GM23338 (cell line): ENCODE results near the gene FBXW4. TPM values are rescaled to one million over a fixed set of nuclear protein-coding genes. Genes with fewer than 3 reads are reported as not detected.

Experiments
- ATAC-seq: fragments of 200-7000 bp; cut with Tn5 transposase; 3 replicates; pipeline ENCODE4 v1.9.1; 2020
- DNase-seq: peaks from one replicate; pipeline ENCODE4 v3.0.0-alpha.2; 2015; ENCODE audit warnings: low spot score
- H2AFZ ChIP-seq: fragments of 200-600 bp; sonication (generic); 2 replicates; pipeline ENCODE4 v1.8.0; 2016; ENCODE audit warnings: antibody characterized with exemption, mild to moderate bottlenecking, moderate library complexity
- H3F3A ChIP-seq: fragments of 200-600 bp; sonication (generic); replicated peaks from 2 replicates; pipeline ENCODE4 v1.8.0; 2017; ENCODE audit warnings: antibody characterized with exemption, mixed run types, low read depth
- H3K27ac ChIP-seq: fragments of 200-600 bp; sonication (generic); 2 replicates; pipeline ENCODE4 v1.6.1; 2016; ENCODE audit warnings: low read depth
- H3K27me3 ChIP-seq: fragments of 200-600 bp; sonication (generic); 2 replicates; pipeline ENCODE4 v1.8.0; 2016; ENCODE audit warnings: mild to moderate bottlenecking, mixed run types, moderate library complexity; ENCODE audit not compliant: insufficient read depth
- H3K36me3 ChIP-seq: fragments of 200-600 bp; sonication (generic); 2 replicates; pipeline ENCODE4 v1.8.0; 2016; ENCODE audit warnings: mild to moderate bottlenecking; ENCODE audit not compliant: insufficient read depth
- H3K4me1 ChIP-seq: fragments of 200-600 bp; sonication (generic); 2 replicates; pipeline ENCODE4 v1.8.0; 2016; ENCODE audit warnings: mild to moderate bottlenecking, moderate library complexity; ENCODE audit not compliant: insufficient read depth
- H3K4me2 ChIP-seq: fragments of 200-600 bp; sonication (generic); 2 replicates; pipeline ENCODE4 v1.7.1; 2017; ENCODE audit warnings: mixed run types
- H3K4me3 ChIP-seq: fragments of 200-600 bp; sonication (generic); 2 replicates; pipeline ENCODE4 v1.6.1; 2016; ENCODE audit warnings: mixed run types
- H3K79me2 ChIP-seq: fragments of 200-600 bp; sonication (generic); replicated peaks from 2 replicates; pipeline ENCODE4 v1.8.0; 2017; ENCODE audit warnings: mild to moderate bottlenecking; ENCODE audit not compliant: insufficient read depth
- H3K9me2 ChIP-seq: fragments of 200-600 bp; sonication (generic); 2 replicates; pipeline ENCODE4 v1.8.0; 2017; ENCODE audit not compliant: insufficient read depth
- H4K20me1 ChIP-seq: fragments of 200-600 bp; sonication (generic); replicated peaks from 2 replicates; pipeline ENCODE4 v1.8.0; 2017; ENCODE audit warnings: mild to moderate bottlenecking; ENCODE audit not compliant: insufficient read depth
- H3K27ac Mint-ChIP-seq: 2 replicates; pipeline ENCODE4 v1.8.0; 2020; ENCODE audit warnings: inconsistent platforms, mild to moderate bottlenecking, moderate library complexity, mixed read lengths
- H3K27me3 Mint-ChIP-seq: 3 replicates; pipeline ENCODE4 v1.8.0; 2022; ENCODE audit warnings: low read depth, mild to moderate bottlenecking, moderate library complexity, mixed read lengths, inconsistent platforms; ENCODE audit not compliant: insufficient read depth, poor library complexity
- H3K36me3 Mint-ChIP-seq: 3 replicates; pipeline ENCODE4 v1.8.0; 2021; ENCODE audit warnings: low read depth, mild to moderate bottlenecking, inconsistent platforms, moderate library complexity, mixed read lengths
- H3K4me1 Mint-ChIP-seq: 3 replicates; pipeline ENCODE4 v1.8.0; 2020; ENCODE audit warnings: mild to moderate bottlenecking, inconsistent platforms, mixed read lengths
- H3K4me3 Mint-ChIP-seq: 3 replicates; pipeline ENCODE4 v1.8.0; 2021; ENCODE audit warnings: moderate library complexity, mild to moderate bottlenecking, inconsistent platforms, mixed read lengths
- H3K9me3 Mint-ChIP-seq: 3 replicates; pipeline ENCODE4 v1.8.0; 2020; ENCODE audit warnings: moderate library complexity, mild to moderate bottlenecking, inconsistent platforms, mixed read lengths
- CREB1 ChIP-seq: fragments of 250-450 bp; sonication (Bioruptor Pico); IDR thresholded peaks from 2 replicates; pipeline ENCODE4 v1.5.0; 2020; ENCODE audit warnings: low read depth, mild to moderate bottlenecking, moderate library complexity
- EZH2 ChIP-seq: fragments of 200-600 bp; sonication (generic); IDR thresholded peaks from one replicate; pipeline ENCODE4 v1.8.0; 2017; ENCODE audit warnings: antibody characterized with exemption, mild to moderate bottlenecking, low read depth; ENCODE audit not compliant: unreplicated experiment
- EZH2phosphoT487 ChIP-seq: fragments of 200-600 bp; sonication (generic); IDR thresholded peaks from one replicate; pipeline ENCODE4 v1.8.1; 2018; ENCODE audit warnings: antibody characterized with exemption; ENCODE audit not compliant: unreplicated experiment
- JUNB ChIP-seq: IDR thresholded peaks from one replicate; pipeline ENCODE4 v1.6.1; 2016; ENCODE audit warnings: antibody characterized with exemption; ENCODE audit not compliant: unreplicated experiment
- NANOG ChIP-seq: IDR thresholded peaks from 2 replicates; pipeline ENCODE4 v1.6.1; 2016; ENCODE audit warnings: antibody characterized with exemption, borderline replicate concordance
- POLR2AphosphoS5 ChIP-seq: IDR thresholded peaks from 2 replicates; pipeline ENCODE4 v1.6.1; 2016; ENCODE audit warnings: antibody characterized with exemption, low read depth
- STAT1 ChIP-seq: IDR thresholded peaks from one replicate; pipeline ENCODE4 v1.6.1; 2016; ENCODE audit warnings: antibody characterized with exemption; ENCODE audit not compliant: unreplicated experiment
- ZNF114 ChIP-seq: fragments of 250-450 bp; sonication (Bioruptor Pico); IDR thresholded peaks from 2 replicates; pipeline ENCODE4 v1.5.0; 2020; ENCODE audit warnings: mild to moderate bottlenecking, moderate library complexity
- ZNF331 ChIP-seq: fragments of 250-450 bp; sonication (Bioruptor Pico); IDR thresholded peaks from 2 replicates; pipeline ENCODE4 v1.5.0; 2020; ENCODE audit warnings: low read depth, mild to moderate bottlenecking, moderate library complexity
- polyA plus RNA-seq: library from polyadenylated mRNA; unstranded; fragments of >200 nt; fragmentation: Nextera tagmentation; extraction: Ambion mirVana; gene quantifications from 2 replicates; pipeline ENCODE4 v1.2.1, GENCODE V29; 2016
- total RNA-seq: library from RNA; depleted of rRNA; stranded (reverse); fragments of >200 nt; shearing (Covaris generic); gene quantifications from 2 replicates; pipeline ENCODE4 v1.2.3, GENCODE V29; 2014
- TF ChIP-seq, protein P1 (sequence below): IDR thresholded peaks from one replicate; pipeline ENCODE4 v1.6.1; 2018; ENCODE audit warnings: antibody characterized with exemption; ENCODE audit not compliant: unreplicated experiment
- TF ChIP-seq, protein P2 (sequence below), 2 experiments: fragments of 200-600 bp in 1 of 2; sonication (generic) in 1 of 2; conservative IDR thresholded peaks; 2 replicates each; pipeline versions ENCODE4 v1.5.1 to v1.6.1; 2016 to 2017; ENCODE audit warnings: antibody characterized with exemption in 2 of 2, low read depth in 2 of 2, mild to moderate bottlenecking in 2 of 2, moderate library complexity in 1 of 2
- TF ChIP-seq, protein P3 (sequence below): IDR thresholded peaks from 2 replicates; pipeline ENCODE4 v1.6.1; 2016; ENCODE audit warnings: antibody characterized with exemption
- TF ChIP-seq, protein P4 (sequence below): fragments of 250-450 bp; sonication (Bioruptor Pico); IDR thresholded peaks from 2 replicates; pipeline ENCODE4 v1.5.0; 2020; ENCODE audit warnings: mild to moderate bottlenecking, moderate library complexity

FBXW4 gene
- total and polyA plus RNA-seq, 2 experiments from 2014 or later, result 8.0 to 18.6 TPM

DNA sequence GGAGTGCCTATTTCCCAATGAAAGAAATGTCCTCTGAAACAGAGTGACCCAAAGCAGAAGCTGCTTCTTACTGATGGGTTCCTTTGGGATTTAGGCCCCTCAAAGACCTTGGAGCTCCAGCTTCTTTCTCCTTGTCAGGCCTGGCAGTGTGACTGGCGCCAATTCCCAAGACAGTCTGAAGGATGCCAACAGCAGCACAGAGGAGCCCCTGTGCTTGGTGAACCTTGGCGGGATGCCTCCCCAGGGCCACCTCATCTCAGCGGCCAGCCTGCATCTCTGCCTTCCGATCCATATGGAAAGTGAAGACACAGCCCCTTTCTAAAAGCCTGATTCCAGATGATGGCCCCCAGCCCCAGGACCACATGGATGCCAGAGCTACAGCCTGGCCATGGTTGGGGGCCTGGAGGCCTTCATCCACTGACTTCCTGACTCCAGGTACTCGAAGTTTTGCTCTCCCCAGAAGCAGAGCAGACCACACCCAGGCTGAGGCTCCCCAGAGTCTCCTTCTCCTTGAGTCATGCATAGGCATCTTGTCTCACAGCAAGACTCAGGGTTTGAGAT, 45.4 kb downstream of the FBXW4 start (continued):
- TF ChIP-seq, protein P1, sequence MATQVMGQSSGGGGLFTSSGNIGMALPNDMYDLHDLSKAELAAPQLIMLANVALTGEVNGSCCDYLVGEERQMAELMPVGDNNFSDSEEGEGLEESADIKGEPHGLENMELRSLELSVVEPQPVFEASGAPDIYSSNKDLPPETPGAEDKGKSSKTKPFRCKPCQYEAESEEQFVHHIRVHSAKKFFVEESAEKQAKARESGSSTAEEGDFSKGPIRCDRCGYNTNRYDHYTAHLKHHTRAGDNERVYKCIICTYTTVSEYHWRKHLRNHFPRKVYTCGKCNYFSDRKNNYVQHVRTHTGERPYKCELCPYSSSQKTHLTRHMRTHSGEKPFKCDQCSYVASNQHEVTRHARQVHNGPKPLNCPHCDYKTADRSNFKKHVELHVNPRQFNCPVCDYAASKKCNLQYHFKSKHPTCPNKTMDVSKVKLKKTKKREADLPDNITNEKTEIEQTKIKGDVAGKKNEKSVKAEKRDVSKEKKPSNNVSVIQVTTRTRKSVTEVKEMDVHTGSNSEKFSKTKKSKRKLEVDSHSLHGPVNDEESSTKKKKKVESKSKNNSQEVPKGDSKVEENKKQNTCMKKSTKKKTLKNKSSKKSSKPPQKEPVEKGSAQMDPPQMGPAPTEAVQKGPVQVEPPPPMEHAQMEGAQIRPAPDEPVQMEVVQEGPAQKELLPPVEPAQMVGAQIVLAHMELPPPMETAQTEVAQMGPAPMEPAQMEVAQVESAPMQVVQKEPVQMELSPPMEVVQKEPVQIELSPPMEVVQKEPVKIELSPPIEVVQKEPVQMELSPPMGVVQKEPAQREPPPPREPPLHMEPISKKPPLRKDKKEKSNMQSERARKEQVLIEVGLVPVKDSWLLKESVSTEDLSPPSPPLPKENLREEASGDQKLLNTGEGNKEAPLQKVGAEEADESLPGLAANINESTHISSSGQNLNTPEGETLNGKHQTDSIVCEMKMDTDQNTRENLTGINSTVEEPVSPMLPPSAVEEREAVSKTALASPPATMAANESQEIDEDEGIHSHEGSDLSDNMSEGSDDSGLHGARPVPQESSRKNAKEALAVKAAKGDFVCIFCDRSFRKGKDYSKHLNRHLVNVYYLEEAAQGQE, result no peak

DNA sequence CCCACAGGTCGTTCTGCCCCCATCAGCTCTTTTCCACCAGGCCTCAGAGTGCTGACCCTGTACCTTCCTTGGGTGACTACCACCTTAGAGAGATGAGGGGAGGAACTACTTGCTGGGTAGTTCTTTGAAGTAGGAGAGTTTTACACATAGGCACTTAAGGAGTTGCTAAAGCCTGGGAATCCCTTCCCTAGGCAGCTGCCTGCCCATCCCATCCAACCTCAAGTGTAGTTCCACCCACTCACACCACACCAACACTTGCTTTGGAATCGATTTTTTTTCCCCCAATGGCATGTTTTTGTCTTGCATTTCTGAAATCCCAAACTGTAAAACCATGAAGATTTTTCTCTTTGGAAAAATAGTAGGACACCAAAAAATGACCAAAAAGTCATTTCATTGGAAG, 47.7 kb downstream of the FBXW4 start:
- H3K27me3 ChIP-seq, result no peaks in the 10 kb centered on the region
- peaks cover 50% of the 10 kb centered on the region for H3K4me1 ChIP-seq
- peaks cover 12% of the 10 kb centered on the region for H3F3A ChIP-seq
- H3K27ac ChIP-seq, result no peak overlapping the region
- H3K79me2 ChIP-seq, result no peaks in the 10 kb centered on the region
- H4K20me1 ChIP-seq, result no peaks in the 10 kb centered on the region
- Mint-ChIP-seq H3K4me3 (no peak overlapping the region), H3K27me3 (peaks cover 8% of the 10 kb centered on the region), H3K27ac (no peak overlapping the region), H3K9me3 (no peaks in the 10 kb centered on the region; the same call in 2 of the 3 replicates), H3K4me1 (peaks cover 49% of the 10 kb centered on the region), H3K36me3 (peaks cover 6% of the 10 kb centered on the region; the same call in 2 of the 3 replicates)
- DNase-seq (no peak), ATAC-seq (no peak)
- no peak overlapping the region for H3K4me2 ChIP-seq
- no peak overlapping the region for H3K4me3 ChIP-seq
- 0 out of 2 replicates have a peak, but pooled peaks cover 2% of the 10 kb centered on the region for H3K9me2 ChIP-seq
- no peak overlapping the region for H2AFZ ChIP-seq
- TF ChIP-seq ZNF114 (CRISPR knock-in tag) (no peak), POLR2AphosphoS5 (no peak), EZH2 (no peak), EZH2phosphoT487 (no peak), CREB1 (no peak), STAT1 (no peak), ZNF331 (CRISPR knock-in tag) (no peak), NANOG (no peak), JUNB (no peak)
- TF ChIP-seq, protein P2, sequence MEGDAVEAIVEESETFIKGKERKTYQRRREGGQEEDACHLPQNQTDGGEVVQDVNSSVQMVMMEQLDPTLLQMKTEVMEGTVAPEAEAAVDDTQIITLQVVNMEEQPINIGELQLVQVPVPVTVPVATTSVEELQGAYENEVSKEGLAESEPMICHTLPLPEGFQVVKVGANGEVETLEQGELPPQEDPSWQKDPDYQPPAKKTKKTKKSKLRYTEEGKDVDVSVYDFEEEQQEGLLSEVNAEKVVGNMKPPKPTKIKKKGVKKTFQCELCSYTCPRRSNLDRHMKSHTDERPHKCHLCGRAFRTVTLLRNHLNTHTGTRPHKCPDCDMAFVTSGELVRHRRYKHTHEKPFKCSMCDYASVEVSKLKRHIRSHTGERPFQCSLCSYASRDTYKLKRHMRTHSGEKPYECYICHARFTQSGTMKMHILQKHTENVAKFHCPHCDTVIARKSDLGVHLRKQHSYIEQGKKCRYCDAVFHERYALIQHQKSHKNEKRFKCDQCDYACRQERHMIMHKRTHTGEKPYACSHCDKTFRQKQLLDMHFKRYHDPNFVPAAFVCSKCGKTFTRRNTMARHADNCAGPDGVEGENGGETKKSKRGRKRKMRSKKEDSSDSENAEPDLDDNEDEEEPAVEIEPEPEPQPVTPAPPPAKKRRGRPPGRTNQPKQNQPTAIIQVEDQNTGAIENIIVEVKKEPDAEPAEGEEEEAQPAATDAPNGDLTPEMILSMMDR (conservative IDR thresholded peaks at IDR 0.05; ENCODE audit: low read depth in 2 of 2), result no peak
- TF ChIP-seq, protein P3, sequence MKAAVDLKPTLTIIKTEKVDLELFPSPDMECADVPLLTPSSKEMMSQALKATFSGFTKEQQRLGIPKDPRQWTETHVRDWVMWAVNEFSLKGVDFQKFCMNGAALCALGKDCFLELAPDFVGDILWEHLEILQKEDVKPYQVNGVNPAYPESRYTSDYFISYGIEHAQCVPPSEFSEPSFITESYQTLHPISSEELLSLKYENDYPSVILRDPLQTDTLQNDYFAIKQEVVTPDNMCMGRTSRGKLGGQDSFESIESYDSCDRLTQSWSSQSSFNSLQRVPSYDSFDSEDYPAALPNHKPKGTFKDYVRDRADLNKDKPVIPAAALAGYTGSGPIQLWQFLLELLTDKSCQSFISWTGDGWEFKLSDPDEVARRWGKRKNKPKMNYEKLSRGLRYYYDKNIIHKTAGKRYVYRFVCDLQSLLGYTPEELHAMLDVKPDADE, result no peak
- TF ChIP-seq, protein P4, sequence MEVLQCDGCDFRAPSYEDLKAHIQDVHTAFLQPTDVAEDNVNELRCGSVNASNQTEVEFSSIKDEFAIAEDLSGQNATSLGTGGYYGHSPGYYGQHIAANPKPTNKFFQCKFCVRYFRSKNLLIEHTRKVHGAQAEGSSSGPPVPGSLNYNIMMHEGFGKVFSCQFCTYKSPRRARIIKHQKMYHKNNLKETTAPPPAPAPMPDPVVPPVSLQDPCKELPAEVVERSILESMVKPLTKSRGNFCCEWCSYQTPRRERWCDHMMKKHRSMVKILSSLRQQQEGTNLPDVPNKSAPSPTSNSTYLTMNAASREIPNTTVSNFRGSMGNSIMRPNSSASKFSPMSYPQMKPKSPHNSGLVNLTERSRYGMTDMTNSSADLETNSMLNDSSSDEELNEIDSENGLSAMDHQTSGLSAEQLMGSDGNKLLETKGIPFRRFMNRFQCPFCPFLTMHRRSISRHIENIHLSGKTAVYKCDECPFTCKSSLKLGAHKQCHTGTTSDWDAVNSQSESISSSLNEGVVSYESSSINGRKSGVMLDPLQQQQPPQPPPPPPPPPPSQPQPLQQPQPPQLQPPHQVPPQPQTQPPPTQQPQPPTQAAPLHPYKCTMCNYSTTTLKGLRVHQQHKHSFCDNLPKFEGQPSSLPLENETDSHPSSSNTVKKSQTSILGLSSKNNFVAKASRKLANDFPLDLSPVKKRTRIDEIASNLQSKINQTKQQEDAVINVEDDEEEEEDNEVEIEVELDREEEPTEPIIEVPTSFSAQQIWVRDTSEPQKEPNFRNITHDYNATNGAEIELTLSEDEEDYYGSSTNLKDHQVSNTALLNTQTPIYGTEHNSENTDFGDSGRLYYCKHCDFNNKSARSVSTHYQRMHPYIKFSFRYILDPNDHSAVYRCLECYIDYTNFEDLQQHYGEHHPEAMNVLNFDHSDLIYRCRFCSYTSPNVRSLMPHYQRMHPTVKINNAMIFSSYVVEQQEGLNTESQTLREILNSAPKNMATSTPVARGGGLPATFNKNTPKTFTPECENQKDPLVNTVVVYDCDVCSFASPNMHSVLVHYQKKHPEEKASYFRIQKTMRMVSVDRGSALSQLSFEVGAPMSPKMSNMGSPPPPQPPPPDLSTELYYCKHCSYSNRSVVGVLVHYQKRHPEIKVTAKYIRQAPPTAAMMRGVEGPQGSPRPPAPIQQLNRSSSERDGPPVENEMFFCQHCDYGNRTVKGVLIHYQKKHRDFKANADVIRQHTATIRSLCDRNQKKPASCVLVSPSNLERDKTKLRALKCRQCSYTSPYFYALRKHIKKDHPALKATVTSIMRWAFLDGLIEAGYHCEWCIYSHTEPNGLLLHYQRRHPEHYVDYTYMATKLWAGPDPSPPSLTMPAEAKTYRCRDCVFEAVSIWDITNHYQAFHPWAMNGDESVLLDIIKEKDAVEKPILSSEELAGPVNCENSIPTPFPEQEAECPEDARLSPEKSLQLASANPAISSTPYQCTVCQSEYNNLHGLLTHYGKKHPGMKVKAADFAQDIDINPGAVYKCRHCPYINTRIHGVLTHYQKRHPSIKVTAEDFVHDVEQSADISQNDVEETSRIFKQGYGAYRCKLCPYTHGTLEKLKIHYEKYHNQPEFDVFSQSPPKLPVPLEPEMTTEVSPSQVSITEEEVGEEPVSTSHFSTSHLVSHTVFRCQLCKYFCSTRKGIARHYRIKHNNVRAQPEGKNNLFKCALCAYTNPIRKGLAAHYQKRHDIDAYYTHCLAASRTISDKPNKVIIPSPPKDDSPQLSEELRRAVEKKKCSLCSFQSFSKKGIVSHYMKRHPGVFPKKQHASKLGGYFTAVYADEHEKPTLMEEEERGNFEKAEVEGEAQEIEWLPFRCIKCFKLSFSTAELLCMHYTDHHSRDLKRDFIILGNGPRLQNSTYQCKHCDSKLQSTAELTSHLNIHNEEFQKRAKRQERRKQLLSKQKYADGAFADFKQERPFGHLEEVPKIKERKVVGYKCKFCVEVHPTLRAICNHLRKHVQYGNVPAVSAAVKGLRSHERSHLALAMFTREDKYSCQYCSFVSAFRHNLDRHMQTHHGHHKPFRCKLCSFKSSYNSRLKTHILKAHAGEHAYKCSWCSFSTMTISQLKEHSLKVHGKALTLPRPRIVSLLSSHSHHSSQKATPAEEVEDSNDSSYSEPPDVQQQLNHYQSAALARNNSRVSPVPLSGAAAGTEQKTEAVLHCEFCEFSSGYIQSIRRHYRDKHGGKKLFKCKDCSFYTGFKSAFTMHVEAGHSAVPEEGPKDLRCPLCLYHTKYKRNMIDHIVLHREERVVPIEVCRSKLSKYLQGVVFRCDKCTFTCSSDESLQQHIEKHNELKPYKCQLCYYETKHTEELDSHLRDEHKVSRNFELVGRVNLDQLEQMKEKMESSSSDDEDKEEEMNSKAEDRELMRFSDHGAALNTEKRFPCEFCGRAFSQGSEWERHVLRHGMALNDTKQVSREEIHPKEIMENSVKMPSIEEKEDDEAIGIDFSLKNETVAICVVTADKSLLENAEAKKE (CRISPR knock-in tag), result no peak
- no peaks in the 10 kb centered on the region for H3K36me3 ChIP-seq
